Measurements from ENCODE around the gene NINJ2. TPM values are rescaled to one million over a fixed set of nuclear protein-coding genes. Genes with fewer than 3 reads are reported as not detected.

The NINJ2 gene
- total and polyA plus RNA-seq, 4 experiments from 2014 or later: 3.7 to 30.3 (median 15.0) TPM

- CTCF ChIA-PET (ENCODE audit: partially characterized antibody): interaction anchor here (1.1 kb wide), 1 partner anchor 11 kb away, joined by 3 read pairs; no protein-coding TSS in a partner anchor
- Mint-ChIP-seq H3K4me1 (peaks cover 37 to 73% (median 60%) of the 10 kb centered on the region in 4 donors), H3K36me3 (peaks cover 0 to 3% of the 10 kb centered on the region in 2 donors), H3K9me3 (no peaks in the 10 kb centered on the region), H3K4me3 (peak overlapping the region in 4 of 8 donors; percentile 4 to 93 (median 55)), H3K27me3 (no peaks in the 10 kb centered on the region), H3K27ac (peak overlapping the region in 4 of 7 donors; percentile 26 to 57 (median 50))
- DNase-seq: no peak
- Histone ChIP-seq H3K9me3 (ENCODE audit: control insufficient read depth in 1 of 2, low read length in 2 of 2) (no peaks in the 10 kb centered on the region), H3K4me3 (ENCODE audit: low read length in 2 of 2) (no peak overlapping the region), H3K27ac (ENCODE audit: low read depth, low read length) (peak overlapping the region; percentile 6), H3K36me3 (ENCODE audit: insufficient read depth, low read length) (no peaks in the 10 kb centered on the region), H3K27me3 (ENCODE audit: insufficient read depth, low read length) (no peaks in the 10 kb centered on the region), H3K4me1 (ENCODE audit: insufficient read depth, low read length) (peaks cover 67% of the 10 kb centered on the region)
- intact Hi-C loops (cut with micrococcal nuclease): no loop called here
- POLR2A ChIA-PET (ENCODE audit: partially characterized antibody): no interaction called here
These were observed 1.5 kb upstream of the NINJ2 start for GRCh38 chr12:664779-665092.

GRCh38 chr12:664075-664778 is 982 bp upstream of the NINJ2 start:
- peak overlapping the region in 6 of 7 donors; percentile 26 to 95 (median 56) for H3K27ac Mint-ChIP-seq

GRCh38 chr12:662566-663292 is 516 bp downstream of the NINJ2 start:
- POLR2A ChIA-PET (ENCODE audit: partially characterized antibody): interaction anchor here (1.1 to 3.8 kb wide), 7 partner anchors 11 to 89 kb away, joined by 3 to 39 read pairs (median 7); partner anchors contain the start of gene WNK1
- H3K4me3 ChIP-seq (ENCODE audit: low read length in 2 of 2): peak overlapping the region in 1 of 2 donors; percentile 16
- peak overlapping the region; percentile 14 to 95 (median 90) for H3K27ac Mint-ChIP-seq
- no peaks in the 10 kb centered on the region for H3K9me3 ChIP-seq (ENCODE audit: control insufficient read depth in 1 of 2, low read length in 2 of 2)
- CTCF ChIA-PET (ENCODE audit: partially characterized antibody): interaction anchor here (0.9 to 1.6 kb wide), 5 partner anchors 20 to 88 kb away, joined by 3 to 7 read pairs (median 3); no protein-coding TSS in a partner anchor
- DNase-seq: no peak
- intact Hi-C loops (cut with micrococcal nuclease): no loop called here
- H3K27ac ChIP-seq (ENCODE audit: low read depth, low read length): peak overlapping the region; percentile 49
- H3K36me3 Mint-ChIP-seq: no peaks in the 10 kb centered on the region
- peak overlapping the region; percentile 80 to 93 (median 86) for H3K4me3 Mint-ChIP-seq
- H3K27me3 ChIP-seq (ENCODE audit: insufficient read depth, low read length): no peaks in the 10 kb centered on the region
- H3K9me3 Mint-ChIP-seq: peaks cover 0 to 3% (median 0%) of the 10 kb centered on the region in 8 donors
- peaks cover 29 to 58% (median 48%) of the 10 kb centered on the region in 4 donors for H3K4me1 Mint-ChIP-seq
- H3K36me3 ChIP-seq (ENCODE audit: insufficient read depth, low read length): no peaks in the 10 kb centered on the region
- H3K4me1 ChIP-seq (ENCODE audit: insufficient read depth, low read length): peaks cover 50% of the 10 kb centered on the region
- H3K27me3 Mint-ChIP-seq: no peaks in the 10 kb centered on the region

More at GRCh38 chr12:664075-664778, 982 bp upstream of the NINJ2 start:
- POLR2A ChIA-PET (ENCODE audit: partially characterized antibody): interaction anchor here (0.8 to 3.8 kb wide), 3 partner anchors 12 to 88 kb away, joined by 3 to 39 read pairs (median 7); partner anchors contain the start of gene WNK1
- no peaks in the 10 kb centered on the region for H3K9me3 ChIP-seq (ENCODE audit: control insufficient read depth in 1 of 2, low read length in 2 of 2)
- peaks cover 36 to 69% (median 56%) of the 10 kb centered on the region in 4 donors for H3K4me1 Mint-ChIP-seq
- H3K36me3 Mint-ChIP-seq: peaks cover 0 to 3% of the 10 kb centered on the region in 2 donors
- intact Hi-C loops (cut with micrococcal nuclease): no loop called here
- H3K36me3 ChIP-seq (ENCODE audit: insufficient read depth, low read length): no peaks in the 10 kb centered on the region
- H3K4me3 ChIP-seq (ENCODE audit: low read length in 2 of 2): no peak overlapping the region
- H3K4me3 Mint-ChIP-seq: peak overlapping the region; percentile 8 to 93 (median 55)
- H3K27ac ChIP-seq (ENCODE audit: low read depth, low read length): peak overlapping the region; percentile 49
- H3K27me3 ChIP-seq (ENCODE audit: insufficient read depth, low read length): no peaks in the 10 kb centered on the region
- H3K9me3 Mint-ChIP-seq: no peaks in the 10 kb centered on the region
- CTCF ChIA-PET (ENCODE audit: partially characterized antibody): interaction anchor here (0.8 kb wide), 1 partner anchor 23 kb away, joined by 3 read pairs; no protein-coding TSS in a partner anchor
- no peaks in the 10 kb centered on the region for H3K27me3 Mint-ChIP-seq
- DNase-seq: no peak
- peaks cover 62% of the 10 kb centered on the region for H3K4me1 ChIP-seq (ENCODE audit: insufficient read depth, low read length)

- H3K27me3 ChIP-seq (ENCODE audit: insufficient read depth, low read length): no peaks in the 10 kb centered on the region
- H3K4me3 ChIP-seq (ENCODE audit: low read length in 2 of 2): peak overlapping the region in 1 of 2 donors; percentile 16
- no peak for DNase-seq
- no peaks in the 10 kb centered on the region for H3K36me3 ChIP-seq (ENCODE audit: insufficient read depth, low read length)
- Mint-ChIP-seq H3K27ac (peak overlapping the region; percentile 14 to 95 (median 90)), H3K36me3 (no peaks in the 10 kb centered on the region), H3K9me3 (peaks cover 0 to 3% (median 0%) of the 10 kb centered on the region in 8 donors), H3K27me3 (no peaks in the 10 kb centered on the region), H3K4me3 (peak overlapping the region; percentile 80 to 93 (median 86)), H3K4me1 (peaks cover 22 to 50% (median 41%) of the 10 kb centered on the region in 4 donors)
- peaks cover 42% of the 10 kb centered on the region for H3K4me1 ChIP-seq (ENCODE audit: insufficient read depth, low read length)
- H3K27ac ChIP-seq (ENCODE audit: low read depth, low read length): peak overlapping the region; percentile 49
- ChIA-PET POLR2A (ENCODE audit: partially characterized antibody) (interaction anchor here (1.1 to 3.8 kb wide), 6 partner anchors 12 to 90 kb away, joined by 3 to 39 read pairs (median 8); partner anchors contain the start of gene WNK1), CTCF (ENCODE audit: partially characterized antibody) (interaction anchor here (0.9 to 1.6 kb wide), 4 partner anchors 22 to 89 kb away, joined by 3 to 7 read pairs (median 3); no protein-coding TSS in a partner anchor)
- intact Hi-C loops (cut with micrococcal nuclease): no loop called here
- H3K9me3 ChIP-seq (ENCODE audit: control insufficient read depth in 1 of 2, low read length in 2 of 2): no peaks in the 10 kb centered on the region
These were observed 1.3 kb downstream of the NINJ2 start for GRCh38 chr12:661720-662486.

GRCh38 chr12:659090-659683 is 4.1 kb downstream of the NINJ2 start:
- Mint-ChIP-seq H3K9me3 (peaks cover 0 to 3% (median 0%) of the 10 kb centered on the region in 8 donors), H3K27ac (peak overlapping the region in 1 of 7 donors; percentile 9), H3K36me3 (no peaks in the 10 kb centered on the region), H3K4me3 (no peak overlapping the region), H3K4me1 (peaks cover 14 to 32% (median 26%) of the 10 kb centered on the region in 4 donors), H3K27me3 (no peaks in the 10 kb centered on the region)
- no peaks in the 10 kb centered on the region for H3K36me3 ChIP-seq (ENCODE audit: insufficient read depth, low read length)
- CTCF ChIA-PET (ENCODE audit: partially characterized antibody): no interaction called here
- H3K4me1 ChIP-seq (ENCODE audit: insufficient read depth, low read length): peaks cover 30% of the 10 kb centered on the region
- no peaks in the 10 kb centered on the region for H3K9me3 ChIP-seq (ENCODE audit: control insufficient read depth in 1 of 2, low read length in 2 of 2)
- no peak overlapping the region for H3K4me3 ChIP-seq (ENCODE audit: low read length in 2 of 2)
- no peak overlapping the region for H3K27ac ChIP-seq (ENCODE audit: low read depth, low read length)
- no peak for DNase-seq
- no peaks in the 10 kb centered on the region for H3K27me3 ChIP-seq (ENCODE audit: insufficient read depth, low read length)
- intact Hi-C loops (cut with micrococcal nuclease): no loop called here
- POLR2A ChIA-PET (ENCODE audit: partially characterized antibody): interaction anchor here (1.4 kb wide), 1 partner anchor 92 kb away, joined by 5 read pairs; no protein-coding TSS in a partner anchor

- peaks cover 6 to 8% (median 8%) of the 10 kb centered on the region in 4 donors for H3K4me1 Mint-ChIP-seq
- H3K4me1 ChIP-seq (ENCODE audit: insufficient read depth, low read length): no peaks in the 10 kb centered on the region
- H3K4me3 ChIP-seq (ENCODE audit: low read length in 2 of 2): no peak overlapping the region
- H3K27me3 Mint-ChIP-seq: no peaks in the 10 kb centered on the region
- intact Hi-C loops (cut with micrococcal nuclease): loop anchor here (2.0 kb wide), 1 partner anchor 164 kb away; no protein-coding TSS in a partner anchor
- peaks cover 0 to 2% of the 10 kb centered on the region in 2 donors for H3K36me3 Mint-ChIP-seq
- H3K27me3 ChIP-seq (ENCODE audit: insufficient read depth, low read length): no peaks in the 10 kb centered on the region
- H3K9me3 Mint-ChIP-seq: no peaks in the 10 kb centered on the region
- H3K27ac Mint-ChIP-seq: peak overlapping the region in 1 of 7 donors; percentile 26
- no peaks in the 10 kb centered on the region for H3K36me3 ChIP-seq (ENCODE audit: insufficient read depth, low read length)
- ChIA-PET POLR2A (ENCODE audit: partially characterized antibody) (interaction anchor here (0.5 to 0.9 kb wide), 5 partner anchors 8 to 262 kb away, joined by 3 to 4 read pairs (median 3); partner anchors contain the start of genes KDM5A and WNK1), CTCF (ENCODE audit: partially characterized antibody) (interaction anchor here (1.1 to 3.8 kb wide), 4 partner anchors 26 to 163 kb away, joined by 3 to 19 read pairs (median 8); partner anchors contain the start of gene WNK1)
- H3K9me3 ChIP-seq (ENCODE audit: control insufficient read depth in 1 of 2, low read length in 2 of 2): no peaks in the 10 kb centered on the region
- no peak overlapping the region for H3K4me3 Mint-ChIP-seq
- no peak for DNase-seq
- no peak overlapping the region for H3K27ac ChIP-seq (ENCODE audit: low read depth, low read length)
These were observed 12.3 kb downstream of the NINJ2 start for GRCh38 chr12:650983-651382.
